Trophoblast cell (in vitro differentiated cells and primary cell): ENCODE measurements around the gene TTLL11.

ENCODE experiments used
- DNase-seq, 2 donors: peaks; one replicate each; pipeline ENCODE4 v3.0.0-alpha.2; 2016
- H2AFZ ChIP-seq: 2 replicates; pipeline ENCODE4 v1.6.1; 2013; ENCODE audit warnings: low read length, moderate library complexity, mild to moderate bottlenecking; ENCODE audit not compliant: insufficient read depth, poor library complexity
- H2AK5ac ChIP-seq: 2 replicates; pipeline ENCODE4 v1.6.1; 2013; ENCODE audit warnings: mild to moderate bottlenecking, low read length
- H2BK120ac ChIP-seq: 2 replicates; pipeline ENCODE4 v1.6.1; 2013; ENCODE audit warnings: low read length, mild to moderate bottlenecking, moderate library complexity; ENCODE audit not compliant: insufficient read depth, poor library complexity
- H2BK12ac ChIP-seq: 2 replicates; pipeline ENCODE4 v1.6.1; 2013; ENCODE audit warnings: mild to moderate bottlenecking, low read length, moderate library complexity
- H2BK5ac ChIP-seq: 2 replicates; pipeline ENCODE4 v1.6.1; 2013; ENCODE audit warnings: low read length, low read depth, moderate library complexity, mild to moderate bottlenecking; ENCODE audit not compliant: poor library complexity
- H3K14ac ChIP-seq: 2 replicates; pipeline ENCODE4 v1.6.1; 2013; ENCODE audit warnings: mild to moderate bottlenecking, low read length
- H3K18ac ChIP-seq: 2 replicates; pipeline ENCODE4 v1.6.1; 2013; ENCODE audit warnings: mild to moderate bottlenecking, low read length
- H3K23ac ChIP-seq: 2 replicates; pipeline ENCODE4 v1.6.1; 2013; ENCODE audit warnings: low read length
- H3K27ac ChIP-seq: 2 replicates; pipeline ENCODE4 v1.5.1; 2013; ENCODE audit warnings: low read depth, mild to moderate bottlenecking, inconsistent platforms, low read length, moderate library complexity
- H3K27me3 ChIP-seq: 2 replicates; pipeline ENCODE4 v1.6.1; 2013; ENCODE audit warnings: inconsistent platforms, mild to moderate bottlenecking, low read length, moderate library complexity; ENCODE audit not compliant: insufficient read depth
- H3K36me3 ChIP-seq, 2 experiments: 1 replicate in 1 of 2; 2 replicates in 1 of 2; pipeline ENCODE4 v1.6.1; 2013; ENCODE audit warnings: low read length in 2 of 2, mild to moderate bottlenecking in 2 of 2, moderate library complexity in 1 of 2; ENCODE audit not compliant: insufficient read depth in 2 of 2, control insufficient read depth in 1 of 2
- H3K4ac ChIP-seq: 2 replicates; pipeline ENCODE4 v1.6.1; 2013; ENCODE audit warnings: low read depth, mild to moderate bottlenecking, low read length, moderate library complexity
- H3K4me1 ChIP-seq, 2 experiments: 1 replicate in 1 of 2; 2 replicates in 1 of 2; pipeline ENCODE4 v1.6.1; 2013; ENCODE audit warnings: low read length in 2 of 2, mild to moderate bottlenecking in 2 of 2, moderate library complexity in 1 of 2; ENCODE audit not compliant: insufficient read depth in 2 of 2, control insufficient read depth in 1 of 2
- H3K4me2 ChIP-seq: 2 replicates; pipeline ENCODE4 v1.6.1; 2013; ENCODE audit warnings: inconsistent platforms, mild to moderate bottlenecking, low read length, moderate library complexity
- H3K4me3 ChIP-seq: 2 replicates; pipeline ENCODE4 v1.5.1; 2013; ENCODE audit warnings: mild to moderate bottlenecking, low read depth, low read length, inconsistent platforms
- H3K79me1 ChIP-seq: one replicate; pipeline ENCODE4 v1.6.1; 2013; ENCODE audit warnings: low read length
- H3K79me2 ChIP-seq: 2 replicates; pipeline ENCODE4 v1.6.1; 2013; ENCODE audit warnings: low read length, mild to moderate bottlenecking; ENCODE audit not compliant: control insufficient read depth, insufficient read depth, poor library complexity
- H3K9ac ChIP-seq: 2 replicates; pipeline ENCODE4 v1.6.1; 2013; ENCODE audit warnings: mild to moderate bottlenecking, low read length
- H3K9me3 ChIP-seq: 2 replicates; pipeline ENCODE4 v1.6.1; 2013; ENCODE audit warnings: low read depth, mild to moderate bottlenecking, control low read depth, inconsistent platforms, low read length; ENCODE audit not compliant: insufficient read depth
- H4K12ac ChIP-seq: 2 replicates; pipeline ENCODE4 v1.6.1; 2013; ENCODE audit warnings: low read depth, mild to moderate bottlenecking, low read length, moderate library complexity
- H4K8ac ChIP-seq: 2 replicates; pipeline ENCODE4 v1.6.1; 2013; ENCODE audit warnings: low read depth, mild to moderate bottlenecking, low read length, moderate library complexity
- H4K91ac ChIP-seq: one replicate; pipeline ENCODE4 v1.6.1; 2013; ENCODE audit warnings: low read depth, mild to moderate bottlenecking, low read length, moderate library complexity
- WGBS: extraction: QIAGEN DNeasy Blood & Tissue Kit; methylation state at CpG from one replicate; pipeline ENCODE4 v1.1.7; 2013; ENCODE audit warnings: missing lambda C conversion rate; ENCODE audit not compliant: insufficient read length, insufficient coverage; ENCODE audit errors: extremely low coverage; 5-methylcytosine and 5-hydroxymethylcytosine counted together

Gene TTLL11

DNA sequence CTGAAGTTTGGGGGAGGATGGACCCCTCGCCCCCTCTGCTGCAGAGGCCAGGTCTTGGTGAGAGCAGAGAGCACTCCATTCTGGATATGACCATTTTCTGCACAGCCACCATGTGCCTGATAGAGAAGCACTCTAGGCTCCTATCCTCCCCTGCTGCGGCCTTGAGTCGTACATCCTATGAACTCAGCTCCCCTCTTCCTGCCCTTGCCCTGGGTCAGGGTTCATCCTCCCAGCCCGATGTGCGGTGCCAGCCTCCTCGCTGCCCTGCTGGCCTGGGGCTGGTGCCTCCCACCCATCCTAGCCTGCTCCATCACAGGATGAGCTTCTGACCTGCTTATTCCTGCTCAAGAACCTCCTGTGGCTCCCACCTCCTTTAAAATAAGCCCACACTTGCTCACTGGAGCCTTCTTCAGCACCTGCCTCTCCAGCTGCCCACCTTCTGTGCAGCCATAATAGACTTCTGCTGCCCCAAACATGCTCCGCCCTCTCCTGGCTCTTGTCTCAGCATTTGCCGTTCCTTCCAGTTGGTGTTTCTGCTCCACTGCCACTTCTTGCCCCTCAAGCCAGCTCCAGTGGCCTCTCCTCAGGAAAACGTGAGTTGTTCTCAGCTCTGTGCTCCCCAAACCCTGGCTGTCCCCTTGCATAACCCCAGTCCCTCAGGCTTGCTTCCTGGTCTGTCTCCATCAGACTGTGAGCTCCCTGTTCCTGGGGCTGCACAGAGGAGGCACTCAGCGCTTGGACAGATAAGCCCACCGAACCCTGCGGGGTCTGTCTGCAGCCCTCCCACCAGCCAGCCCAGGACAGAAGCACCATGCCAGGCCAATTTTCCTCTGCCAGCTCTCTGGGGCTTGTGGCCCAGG, 22.3 kb upstream of the TTLL11 start:
- H3K4me2 ChIP-seq = no peak overlapping the region
- H3K23ac ChIP-seq = no peak overlapping the region
- H3K4me1 ChIP-seq = no peaks in the 10 kb centered on the region
- DNase-seq = no peak
- H2BK12ac ChIP-seq = no peak overlapping the region
- H4K91ac ChIP-seq = no peak overlapping the region
- WGBS = no CpG with 5 or more reads among the region's 12 CpGs
- H4K8ac ChIP-seq = no peak overlapping the region
- no peak overlapping the region for H3K9ac ChIP-seq
- H3K27ac ChIP-seq = no peak overlapping the region
- no peak overlapping the region for H4K12ac ChIP-seq
- H3K79me1 ChIP-seq = no peaks in the 10 kb centered on the region
- H2BK5ac ChIP-seq = no peak overlapping the region
- H3K36me3 ChIP-seq = no peaks in the 10 kb centered on the region
- H3K79me2 ChIP-seq = no peaks in the 10 kb centered on the region
- no peaks in the 10 kb centered on the region for H3K9me3 ChIP-seq
- no peak overlapping the region for H3K4me3 ChIP-seq
- H2BK120ac ChIP-seq = no peak overlapping the region
- no peak overlapping the region for H3K14ac ChIP-seq
- no peaks in the 10 kb centered on the region for H3K27me3 ChIP-seq
- H3K4ac ChIP-seq = no peak overlapping the region
- no peak overlapping the region for H2AK5ac ChIP-seq
- H3K18ac ChIP-seq = no peak overlapping the region
- no peak overlapping the region for H2AFZ ChIP-seq

DNA sequence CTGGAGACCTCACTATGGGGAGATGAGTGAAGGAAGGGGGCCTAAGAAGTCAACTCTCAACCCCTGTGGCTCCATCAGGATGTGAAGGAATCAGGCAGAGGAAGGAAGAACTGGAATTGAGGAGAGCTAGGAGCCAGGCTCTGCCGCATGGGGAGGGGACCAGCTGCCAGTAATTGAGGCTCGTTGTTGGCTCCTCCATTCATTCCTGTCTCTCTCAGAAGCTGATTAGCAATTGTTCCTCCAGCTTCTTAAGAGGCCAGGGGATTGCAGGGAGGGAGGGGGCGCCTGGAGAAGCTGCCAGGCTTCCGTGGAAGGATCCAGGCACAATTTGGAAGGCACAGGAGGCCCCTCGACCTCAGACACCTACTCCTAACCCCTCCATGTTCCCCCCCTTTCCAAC, 20.5 kb upstream of the TTLL11 start:
- no peak overlapping the region for H3K9ac ChIP-seq
- no peak overlapping the region for H3K27ac ChIP-seq

GRCh38 chr9:122112238-122112637, 19.1 kb upstream of the TTLL11 start:
- Histone ChIP-seq H3K27ac (no peak overlapping the region), H3K9me3 (no peaks in the 10 kb centered on the region), H3K18ac (no peak overlapping the region), H2BK120ac (no peak overlapping the region), H3K14ac (no peak overlapping the region), H2AFZ (no peak overlapping the region), H2BK12ac (no peak overlapping the region), H3K36me3 (no peaks in the 10 kb centered on the region), H3K27me3 (no peaks in the 10 kb centered on the region), H4K12ac (no peak overlapping the region), H3K79me1 (no peaks in the 10 kb centered on the region), H2BK5ac (no peak overlapping the region), H2AK5ac (no peak overlapping the region), H3K4me1 (no peaks in the 10 kb centered on the region), H4K8ac (no peak overlapping the region), H3K4me3 (no peak overlapping the region), H3K23ac (no peak overlapping the region), H3K79me2 (no peaks in the 10 kb centered on the region), H3K4ac (no peak overlapping the region), H3K4me2 (no peak overlapping the region), H3K9ac (no peak overlapping the region), H4K91ac (no peak overlapping the region)
- DNase-seq = no peak
- WGBS = no CpG with 5 or more reads among the region's 6 CpGs

More for the DNA sequence above, 20.5 kb upstream of the TTLL11 start:
- Histone ChIP-seq H3K14ac (no peak overlapping the region), H3K36me3 (no peaks in the 10 kb centered on the region), H4K91ac (no peak overlapping the region), H3K23ac (no peak overlapping the region), H4K12ac (no peak overlapping the region), H3K27me3 (no peaks in the 10 kb centered on the region), H2AFZ (no peak overlapping the region), H2AK5ac (no peak overlapping the region), H2BK120ac (no peak overlapping the region), H3K4me3 (no peak overlapping the region), H3K79me1 (no peaks in the 10 kb centered on the region), H2BK5ac (no peak overlapping the region), H3K4ac (no peak overlapping the region), H3K9me3 (no peaks in the 10 kb centered on the region), H4K8ac (no peak overlapping the region), H3K79me2 (no peaks in the 10 kb centered on the region), H3K4me1 (no peaks in the 10 kb centered on the region), H3K18ac (no peak overlapping the region), H2BK12ac (no peak overlapping the region), H3K4me2 (no peak overlapping the region)
- no peak for DNase-seq
- WGBS = no CpG with 5 or more reads among the region's 5 CpGs

DNA sequence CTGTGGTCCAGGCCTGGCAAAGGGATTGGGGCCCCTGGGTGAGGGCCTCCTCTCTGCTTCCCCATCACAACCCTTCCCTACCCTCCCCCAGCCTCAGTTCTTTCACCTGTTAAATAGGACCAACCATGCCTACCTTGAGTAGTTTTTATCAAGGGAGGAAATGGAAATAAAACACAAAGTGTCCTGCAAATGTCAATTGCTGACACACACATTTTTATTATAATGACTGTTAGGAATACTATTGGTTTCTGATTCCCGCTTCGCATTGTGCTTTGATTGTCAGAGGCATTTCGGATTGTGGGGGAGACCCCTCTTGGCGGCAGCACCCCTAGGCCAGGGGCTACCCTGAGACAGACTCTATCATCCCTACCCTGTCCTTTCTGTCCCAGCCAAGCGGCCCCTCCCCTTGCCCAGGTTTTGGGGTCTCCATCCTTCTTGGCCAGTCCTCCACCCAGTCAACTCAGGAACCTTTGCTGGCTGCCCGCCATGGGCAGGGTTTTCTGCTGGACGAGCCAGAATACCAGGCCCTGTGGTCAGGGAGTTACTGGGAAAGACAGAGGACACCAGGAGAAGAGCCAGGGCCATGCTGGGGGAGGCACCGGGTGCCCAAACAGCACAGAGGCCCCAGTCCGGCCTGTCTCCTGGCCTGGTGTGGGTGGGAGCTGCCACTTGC, 18.4 kb upstream of the TTLL11 start:
- no peaks in the 10 kb centered on the region for H3K79me1 ChIP-seq
- no peak overlapping the region for H3K23ac ChIP-seq
- no peak overlapping the region for H4K91ac ChIP-seq
- H3K27ac ChIP-seq = no peak overlapping the region
- no peak overlapping the region for H2AK5ac ChIP-seq
- H4K8ac ChIP-seq = no peak overlapping the region
- no peaks in the 10 kb centered on the region for H3K9me3 ChIP-seq
- no peak overlapping the region for H3K4ac ChIP-seq
- H2BK5ac ChIP-seq = no peak overlapping the region
- no peaks in the 10 kb centered on the region for H3K4me1 ChIP-seq
- no peak overlapping the region for H3K4me3 ChIP-seq
- H3K79me2 ChIP-seq = no peaks in the 10 kb centered on the region
- no peaks in the 10 kb centered on the region for H3K27me3 ChIP-seq
- H3K36me3 ChIP-seq = no peaks in the 10 kb centered on the region
- H2BK120ac ChIP-seq = no peak overlapping the region
- H3K14ac ChIP-seq = no peak overlapping the region
- H3K4me2 ChIP-seq = no peak overlapping the region
- no peak overlapping the region for H4K12ac ChIP-seq
- no peak overlapping the region for H2AFZ ChIP-seq
- H2BK12ac ChIP-seq = no peak overlapping the region
- no peak for DNase-seq
- no CpG with 5 or more reads among the region's 9 CpGs for WGBS
- no peak overlapping the region for H3K18ac ChIP-seq
- H3K9ac ChIP-seq = no peak overlapping the region
